Activated CD8-positive, alpha-beta T cell treated with anti-CD3 and anti-CD28 coated beads for 36 hours (primary cell): ENCODE data around the gene TPM3. TPM values are rescaled to one million over a fixed set of nuclear protein-coding genes. Genes with fewer than 3 reads are reported as not detected.

ENCODE experiments used
- ATAC-seq: fragments of 200-7000 bp; cut with Tn5 transposase; one replicate; pipeline ENCODE4 v1.10.0; 2021; ENCODE audit warnings: mild to moderate bottlenecking, moderate library complexity
- CTCF ChIA-PET: fragments of 350-600 bp; sonication (Branson Sonifier 250); formaldehyde crosslinking; loops from one replicate; lab custom pipeline; 2021; ENCODE audit warnings: antibody characterized with exemption; lab: Charles Lee
- POLR2A ChIA-PET: fragments of 350-600 bp; sonication (Branson Sonifier 250); formaldehyde crosslinking; loops from one replicate; lab custom pipeline; 2021; ENCODE audit warnings: antibody characterized with exemption; lab: Charles Lee
- DNase-seq: peaks from one replicate; pipeline ENCODE4 v3.0.0-alpha.2; 2020
- H3K27ac Mint-ChIP-seq: one replicate; pipeline ENCODE4 v1.8.0; 2021; ENCODE audit warnings: mild to moderate bottlenecking, mixed read lengths
- H3K27me3 Mint-ChIP-seq: one replicate; pipeline ENCODE4 v1.8.0; 2021; ENCODE audit warnings: mixed read lengths
- H3K36me3 Mint-ChIP-seq: one replicate; pipeline ENCODE4 v1.8.0; 2021; ENCODE audit warnings: low read depth, mixed read lengths
- H3K4me1 Mint-ChIP-seq: one replicate; pipeline ENCODE4 v1.8.0; 2021; ENCODE audit warnings: low read depth, mixed read lengths
- H3K4me3 Mint-ChIP-seq: one replicate; pipeline ENCODE4 v1.8.0; 2021; ENCODE audit warnings: mild to moderate bottlenecking, moderate library complexity, mixed read lengths
- H3K9me3 Mint-ChIP-seq: one replicate; pipeline ENCODE4 v1.8.0; 2021; ENCODE audit warnings: mixed read lengths
- CTCF ChIP-seq: fragments of 200-600 bp; IDR thresholded peaks from one replicate; pipeline ENCODE4 v1.8.0; 2022; ENCODE audit warnings: antibody characterized with exemption, mild to moderate bottlenecking
- intact Hi-C: fragments of 100-400 bp; cut with micrococcal nuclease; formaldehyde crosslinking; loops from one replicate; pipeline ENCODE4 v1.10.0; 2022
- total RNA-seq, 2 experiments: library from RNA; stranded (reverse); gene quantifications; one replicate each; pipeline ENCODE4 v1.2.3, GENCODE V29; 2021

TPM3 gene
- total RNA-seq, 2 experiments from 2014 or later = 591 to 597 TPM

- H3K27me3 Mint-ChIP-seq = no peaks in the 10 kb centered on the region
- ATAC-seq (no peak), DNase-seq (peak; percentile 45)
- peak overlapping the region; percentile 3 for H3K4me3 Mint-ChIP-seq
- H3K9me3 Mint-ChIP-seq = no peaks in the 10 kb centered on the region
- TF ChIP-seq CTCF = no peak
- ChIA-PET POLR2A (interaction anchor here (0.8 to 2.8 kb wide), 6 partner anchors 10 to 823 kb away, joined by 3 to 9 read pairs (median 4); partner anchors contain the start of gene RPS27), CTCF (interaction anchor here (0.7 to 1.7 kb wide), 4 partner anchors 8 to 96 kb away, joined by 3 read pairs; no protein-coding TSS in a partner anchor)
- intact Hi-C loops = no loop called here
- peaks cover 63% of the 10 kb centered on the region for H3K4me1 Mint-ChIP-seq
- H3K36me3 Mint-ChIP-seq = peaks cover 65% of the 10 kb centered on the region
- H3K27ac Mint-ChIP-seq = peak overlapping the region; percentile 44
These were observed 13.9 kb downstream of the TPM3 start for GRCh38 chr1:154178013-154178412.

GRCh38 chr1:154176337-154176736, 15.6 kb downstream of the TPM3 start:
- Mint-ChIP-seq H3K36me3 (peaks cover 71% of the 10 kb centered on the region), H3K4me3 (no peak overlapping the region), H3K27me3 (no peaks in the 10 kb centered on the region), H3K9me3 (no peaks in the 10 kb centered on the region), H3K27ac (peak overlapping the region; percentile 45), H3K4me1 (peaks cover 74% of the 10 kb centered on the region)
- TF ChIP-seq CTCF = no peak
- ATAC-seq (no peak), DNase-seq (no peak)
- ChIA-PET CTCF (interaction anchor here (0.9 to 1.6 kb wide), 3 partner anchors 31 to 371 kb away, joined by 3 to 5 read pairs (median 3); no protein-coding TSS in a partner anchor), POLR2A (interaction anchor here (2.8 kb wide), 1 partner anchor 185 kb away, joined by 9 read pairs; the partner anchor contains the start of gene RPS27)
- intact Hi-C loops = no loop called here

GRCh38 chr1:154174654-154175053, 17.2 kb downstream of the TPM3 start:
- H3K4me3 Mint-ChIP-seq = no peak overlapping the region
- ChIA-PET POLR2A (interaction anchor here (1.4 to 2.2 kb wide), 2 partner anchors 15 to 30 kb away, joined by 3 to 6 read pairs; no protein-coding TSS in a partner anchor), CTCF (interaction anchor here (1.1 kb wide), 1 partner anchor 17 kb away, joined by 4 read pairs; no protein-coding TSS in a partner anchor)
- no peak overlapping the region for H3K27ac Mint-ChIP-seq
- H3K36me3 Mint-ChIP-seq = peaks cover 73% of the 10 kb centered on the region
- no peaks in the 10 kb centered on the region for H3K27me3 Mint-ChIP-seq
- no peak for ATAC-seq
- intact Hi-C loops = no loop called here
- no peaks in the 10 kb centered on the region for H3K9me3 Mint-ChIP-seq
- H3K4me1 Mint-ChIP-seq = peaks cover 75% of the 10 kb centered on the region
- no peak for TF ChIP-seq CTCF
- no peak for DNase-seq

GRCh38 chr1:154171880-154172279, 20.0 kb downstream of the TPM3 start:
- H3K27ac Mint-ChIP-seq = peak overlapping the region; percentile 90
- DNase-seq (no peak), ATAC-seq (no peak)
- peaks cover 61% of the 10 kb centered on the region for H3K4me1 Mint-ChIP-seq
- no peak overlapping the region for H3K4me3 Mint-ChIP-seq
- no peaks in the 10 kb centered on the region for H3K27me3 Mint-ChIP-seq
- POLR2A ChIA-PET = interaction anchor here (1.2 to 5.0 kb wide), 2 partner anchors 13 to 99 kb away, joined by 3 to 40 read pairs; no protein-coding TSS in a partner anchor
- H3K36me3 Mint-ChIP-seq = peaks cover 74% of the 10 kb centered on the region
- intact Hi-C loops = no loop called here
- no peaks in the 10 kb centered on the region for H3K9me3 Mint-ChIP-seq
- TF ChIP-seq CTCF = no peak
- CTCF ChIA-PET = interaction anchor here (1.4 kb wide), 1 partner anchor 9 kb away, joined by 4 read pairs; no protein-coding TSS in a partner anchor

- H3K4me3 Mint-ChIP-seq = no peak overlapping the region
- intact Hi-C loops = no loop called here
- H3K4me1 Mint-ChIP-seq = peaks cover 57% of the 10 kb centered on the region
- H3K9me3 Mint-ChIP-seq = no peaks in the 10 kb centered on the region
- peak overlapping the region; percentile 90 for H3K27ac Mint-ChIP-seq
- H3K27me3 Mint-ChIP-seq = no peaks in the 10 kb centered on the region
- no peak for TF ChIP-seq CTCF
- DNase-seq (no peak), ATAC-seq (no peak)
- ChIA-PET POLR2A (interaction anchor here (0.7 to 5.5 kb wide), 7 partner anchors 9 to 100 kb away, joined by 3 to 40 read pairs (median 6); partner anchors contain the start of gene NUP210L), CTCF (interaction anchor here (1.2 to 1.4 kb wide), 3 partner anchors 9 to 13 kb away, joined by 4 to 6 read pairs (median 5); no protein-coding TSS in a partner anchor)
- H3K36me3 Mint-ChIP-seq = peaks cover 73% of the 10 kb centered on the region
These were observed 20.7 kb downstream of the TPM3 start for GRCh38 chr1:154171223-154171583.
